GM12873 (cell line): Measurements from ENCODE around the gene SLC4A8.

Experiments
- TF ChIP-seq, protein P1 (sequence below): IDR thresholded peaks from 2 replicates; pipeline ENCODE4 v1.5.1; 2012; ENCODE audit warnings: low read depth, mild to moderate bottlenecking, moderate library complexity, low read length, control low read depth; ENCODE audit not compliant: insufficient read depth; ENCODE audit errors: missing control alignments

SLC4A8 gene

DNA sequence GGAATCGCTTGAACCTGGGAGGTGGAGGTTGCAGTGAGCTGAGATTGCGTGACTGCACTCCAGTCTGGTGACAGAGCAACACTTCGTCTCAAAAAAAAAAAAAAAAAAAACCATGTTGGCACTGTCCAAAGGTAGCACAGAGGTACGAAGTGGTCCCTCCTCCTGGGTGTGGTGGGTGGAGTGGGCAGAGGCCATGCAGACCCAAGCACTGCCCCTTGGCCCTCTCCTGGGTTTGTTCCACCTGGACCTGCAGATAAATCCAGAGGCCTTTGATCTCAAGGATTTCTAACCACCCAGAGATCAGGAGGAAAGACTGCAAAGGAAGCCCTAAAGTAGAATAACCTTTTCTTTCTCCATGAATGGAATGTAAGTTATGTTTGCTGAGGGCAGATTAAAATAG lies 24.7 kb upstream of the SLC4A8 start:
- TF ChIP-seq, protein P1, sequence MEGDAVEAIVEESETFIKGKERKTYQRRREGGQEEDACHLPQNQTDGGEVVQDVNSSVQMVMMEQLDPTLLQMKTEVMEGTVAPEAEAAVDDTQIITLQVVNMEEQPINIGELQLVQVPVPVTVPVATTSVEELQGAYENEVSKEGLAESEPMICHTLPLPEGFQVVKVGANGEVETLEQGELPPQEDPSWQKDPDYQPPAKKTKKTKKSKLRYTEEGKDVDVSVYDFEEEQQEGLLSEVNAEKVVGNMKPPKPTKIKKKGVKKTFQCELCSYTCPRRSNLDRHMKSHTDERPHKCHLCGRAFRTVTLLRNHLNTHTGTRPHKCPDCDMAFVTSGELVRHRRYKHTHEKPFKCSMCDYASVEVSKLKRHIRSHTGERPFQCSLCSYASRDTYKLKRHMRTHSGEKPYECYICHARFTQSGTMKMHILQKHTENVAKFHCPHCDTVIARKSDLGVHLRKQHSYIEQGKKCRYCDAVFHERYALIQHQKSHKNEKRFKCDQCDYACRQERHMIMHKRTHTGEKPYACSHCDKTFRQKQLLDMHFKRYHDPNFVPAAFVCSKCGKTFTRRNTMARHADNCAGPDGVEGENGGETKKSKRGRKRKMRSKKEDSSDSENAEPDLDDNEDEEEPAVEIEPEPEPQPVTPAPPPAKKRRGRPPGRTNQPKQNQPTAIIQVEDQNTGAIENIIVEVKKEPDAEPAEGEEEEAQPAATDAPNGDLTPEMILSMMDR = no peak

- TF ChIP-seq, protein P1 = no peak
Measured at GRCh38 chr12:51401020-51401419, 23.6 kb upstream of the SLC4A8 start.

- TF ChIP-seq, protein P1 = no peak
Measured at GRCh38 chr12:51401486-51401885, 23.1 kb upstream of the SLC4A8 start.

DNA sequence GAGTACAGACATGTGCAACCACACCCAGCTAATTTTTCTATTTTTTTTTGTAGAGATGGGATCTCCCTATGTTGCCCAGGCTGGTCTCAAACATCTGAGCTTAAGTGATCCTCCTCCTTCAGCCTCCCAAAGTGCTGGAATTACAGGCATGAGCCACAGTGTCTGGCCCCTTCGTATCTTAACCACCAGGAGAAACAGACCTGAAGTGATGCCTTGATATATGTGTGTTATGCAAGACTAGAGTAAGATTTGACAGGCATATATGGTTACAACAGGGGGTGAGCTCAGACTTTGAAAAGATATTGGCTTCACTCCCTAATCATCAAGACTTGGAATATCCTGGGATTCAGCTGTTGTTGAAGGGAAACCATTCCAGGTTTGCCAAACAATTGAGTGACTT lies 22.7 kb upstream of the SLC4A8 start:
- TF ChIP-seq, protein P1 = no peak

GRCh38 chr12:51403159-51403558 lies 21.5 kb upstream of the SLC4A8 start:
- TF ChIP-seq, protein P1 = no peak

DNA sequence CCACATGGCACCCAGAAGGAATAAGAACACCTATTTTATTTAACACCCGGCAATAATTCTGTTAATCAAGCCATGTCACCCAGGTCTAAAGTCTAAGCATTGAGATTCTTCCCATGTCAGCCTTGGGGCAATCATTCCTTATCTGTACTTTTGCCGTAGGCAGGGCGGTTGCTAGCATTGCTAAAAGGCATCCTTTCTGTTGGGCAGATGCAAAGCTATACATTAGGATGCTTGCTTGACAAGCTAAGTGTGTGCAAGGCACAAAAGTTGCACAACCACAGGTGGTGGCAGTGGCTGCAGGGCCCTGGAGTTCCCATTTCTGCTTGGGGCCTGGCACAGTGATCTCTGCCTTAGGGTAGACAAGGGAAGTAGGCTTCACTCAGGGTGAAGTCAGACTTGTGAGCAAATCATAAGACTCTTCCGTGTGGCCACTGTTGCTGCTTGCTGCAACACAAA lies 20.9 kb upstream of the SLC4A8 start:
- TF ChIP-seq, protein P1 = no peak

DNA sequence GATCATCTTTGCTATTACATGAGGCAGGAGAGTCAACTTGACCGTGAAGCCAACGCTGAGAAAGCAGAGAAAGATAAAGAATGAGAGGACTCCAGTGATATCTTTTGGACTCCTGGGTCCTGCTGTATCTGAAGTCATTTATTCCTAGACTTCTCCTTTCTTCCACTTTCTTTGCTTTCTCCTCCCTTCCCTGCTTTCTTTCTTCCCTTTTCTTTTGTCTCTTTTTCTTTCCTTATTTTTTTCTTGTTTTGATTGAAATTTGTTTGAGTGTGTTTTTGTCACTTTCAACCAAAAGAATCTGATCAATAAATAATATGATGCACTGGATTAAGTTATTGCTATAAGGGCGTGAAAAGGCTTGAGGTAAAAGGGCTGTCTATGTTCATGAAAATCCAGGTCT lies 20.0 kb upstream of the SLC4A8 start:
- TF ChIP-seq, protein P1 = no peak
